Frontal cortex (tissue), 4 donors: ENCODE measurements around the gene MAPK1. TPM values are rescaled to one million over a fixed set of nuclear protein-coding genes. Genes with fewer than 3 reads are reported as not detected.
"Not testable (repeated sequence)": the region's sequence is repeated elsewhere in the genome, so short reads cannot be mapped to it uniquely, and the experiment has no call there.

Experiments
- DNase-seq, 2 donors: peaks; one replicate each; pipeline ENCODE4 v3.0.0; 2012; ENCODE audit warnings: low spot score in 2 of 2
- FAIRE-seq: peaks from 2 replicates; lab custom pipeline; 2012; peaks lifted over from hg19 to GRCh38; lab: Jason Lieb, UNC
- total RNA-seq: library from RNA; depleted of rRNA; stranded (reverse); fragments of >200 nt; gene quantifications from one replicate; pipeline ENCODE4 v1.2.3, GENCODE V29; 2014
- donor health status: control.
- donor health status: control.
- donor health status: control.

Gene MAPK1
- total RNA-seq, 1 donor from 2014 or later: 74.2 TPM

GRCh38 chr22:21761994-21762680, 105.3 kb downstream of the MAPK1 start:
- FAIRE-seq (no peak), DNase-seq (no peak)

GRCh38 chr22:21761086-21761485, 106.4 kb downstream of the MAPK1 start:
- FAIRE-seq: no peak
- DNase-seq: no peak

GRCh38 chr22:21760640-21761039, 106.8 kb downstream of the MAPK1 start:
- no peak for DNase-seq
- FAIRE-seq: no peak

GRCh38 chr22:21759646-21760376, 107.6 kb downstream of the MAPK1 start:
- FAIRE-seq (no peak), DNase-seq (no peak)

- no peak for FAIRE-seq
- DNase-seq: no peak
These were observed 108.4 kb downstream of the MAPK1 start for GRCh38 chr22:21759093-21759492.

- DNase-seq (no peak), FAIRE-seq (no peak)
These were observed 109.2 kb downstream of the MAPK1 start for GRCh38 chr22:21758091-21758864.

- no peak for FAIRE-seq
- no peak for DNase-seq
These were observed 111.6 kb downstream of the MAPK1 start for GRCh38 chr22:21755851-21756284.

GRCh38 chr22:21754523-21754922, 112.9 kb downstream of the MAPK1 start:
- no peak for DNase-seq

GRCh38 chr22:21753374-21754111, 113.9 kb downstream of the MAPK1 start:
- no peak for DNase-seq
- no peak for FAIRE-seq

More at GRCh38 chr22:21754523-21754922, 112.9 kb downstream of the MAPK1 start:
- no peak for FAIRE-seq

- FAIRE-seq (no peak), DNase-seq (no peak)
These were observed 115.2 kb downstream of the MAPK1 start for GRCh38 chr22:21752276-21752675.

- FAIRE-seq (no peak), DNase-seq (no peak)
These were observed 121.5 kb downstream of the MAPK1 start for GRCh38 chr22:21745948-21746347.

GRCh38 chr22:21744917-21745316, 122.5 kb downstream of the MAPK1 start:
- not testable (repeated sequence) for FAIRE-seq, DNase-seq

- FAIRE-seq: no peak
- DNase-seq: no peak
These were observed 125.7 kb downstream of the MAPK1 start for GRCh38 chr22:21741790-21742189.

GRCh38 chr22:21741059-21741458, 126.4 kb downstream of the MAPK1 start:
- no peak for FAIRE-seq
- no peak for DNase-seq

GRCh38 chr22:21739828-21740377, 127.5 kb downstream of the MAPK1 start:
- FAIRE-seq (no peak), DNase-seq (no peak)

- DNase-seq (no peak), FAIRE-seq (no peak)
These were observed 128.5 kb downstream of the MAPK1 start for GRCh38 chr22:21738966-21739365.

GRCh38 chr22:21738081-21738480, 129.4 kb downstream of the MAPK1 start:
- DNase-seq (no peak), FAIRE-seq (no peak)

GRCh38 chr22:21736948-21737347, 130.5 kb downstream of the MAPK1 start:
- FAIRE-seq: no peak

GRCh38 chr22:21736084-21736642, 131.3 kb downstream of the MAPK1 start:
- DNase-seq: no peak
- no peak for FAIRE-seq

More at GRCh38 chr22:21736948-21737347, 130.5 kb downstream of the MAPK1 start:
- DNase-seq: no peak
